ENCODE results near the gene COPE. TPM values are rescaled to one million over a fixed set of nuclear protein-coding genes. Genes with fewer than 3 reads are reported as not detected.

The COPE gene
- total and polyA plus RNA-seq, 2 of the 4 experiments (the other 2 are of a cell fraction): 347 to 461 TPM

DNA sequence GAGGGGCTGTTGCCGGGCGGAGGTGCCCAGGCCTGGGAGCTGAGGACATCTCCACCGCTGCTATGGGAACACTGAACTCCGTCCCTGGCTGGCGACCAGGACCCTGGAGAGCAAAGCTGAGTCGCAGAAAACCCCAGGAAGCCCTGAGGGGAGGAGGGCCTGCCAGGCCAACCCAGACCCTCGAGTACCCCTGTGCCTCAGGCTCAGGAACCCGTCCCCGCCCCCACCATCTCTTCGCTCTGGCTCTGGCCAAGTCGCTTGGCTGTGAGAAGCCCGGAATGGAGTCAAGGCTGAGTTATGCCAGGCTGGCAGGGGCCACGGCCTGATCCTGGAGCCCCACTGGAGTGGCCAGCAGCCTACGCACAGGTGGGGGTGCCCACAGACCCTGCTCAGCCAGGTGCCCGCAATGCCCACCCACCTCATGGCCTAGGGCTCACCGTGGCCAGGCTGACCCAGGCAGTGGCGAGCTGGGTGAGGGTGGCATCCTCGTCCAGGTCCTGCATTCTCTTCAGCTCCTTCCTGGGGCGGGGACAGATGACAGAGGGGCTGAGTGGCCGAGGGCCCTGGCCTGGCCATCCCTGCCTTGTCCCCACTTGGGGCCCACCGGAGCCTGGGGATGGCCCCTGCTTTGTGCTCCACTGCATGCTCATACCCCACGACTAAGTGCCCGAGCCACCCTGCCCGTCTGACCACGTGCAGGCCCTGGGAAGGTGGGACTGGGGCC lies 14.7 kb downstream of the COPE start:
- ChIA-PET CTCF (no interaction called here), POLR2A (ENCODE audit: unreplicated experiment) (no interaction called here)
- H2BK120ac ChIP-seq (ENCODE audit: low read depth, low read length): no peak overlapping the region
- no peak overlapping the region for H2AFZ ChIP-seq (replicated peaks; ENCODE audit: low read length, poor library complexity)
- no peak overlapping the region for H2AK5ac ChIP-seq (ENCODE audit: low read depth, low read length)
- no peak overlapping the region for H3K27ac ChIP-seq (ENCODE audit: insufficient read depth, low read length)
- H3K27me3 ChIP-seq (ENCODE audit: control insufficient read depth, insufficient read depth, low read length): no peaks in the 10 kb centered on the region
- H3K14ac ChIP-seq (replicated peaks; ENCODE audit: low read depth, low read length): no peak overlapping the region
- peak overlapping the region; percentile 55 for H2AK9ac ChIP-seq (replicated peaks; ENCODE audit: low read depth, low read length, poor library complexity)
- H3K4me1 ChIP-seq (ENCODE audit: control insufficient read depth, insufficient read depth, low read length): no peaks in the 10 kb centered on the region
- peaks cover 25% of the 10 kb centered on the region for H4K20me1 ChIP-seq (ENCODE audit: insufficient read depth, low read length)
- no peak overlapping the region for H3K18ac ChIP-seq (ENCODE audit: low read depth, low read length)
- peaks cover under 1 to 17% of the 10 kb centered on the region in 2 experiments; a peak in 2 of 4 replicates for H3K79me1 ChIP-seq (ENCODE audit: low read depth in 1 of 2, low read length in 2 of 2)
- H3K36me3 ChIP-seq (ENCODE audit: control insufficient read depth, insufficient read depth, low read length): peaks cover 68% of the 10 kb centered on the region
- dilution Hi-C loops (cut with HindIII; ENCODE audit: low sequenced_read_pairs, unreplicated experiment): no loop called here
- H3K9me3 ChIP-seq (ENCODE audit: control insufficient read depth, insufficient read depth, low read length): no peaks in the 10 kb centered on the region
- in situ Hi-C loops (cut with MboI; ENCODE audit: low sequenced_read_pairs): no loop called here
- 93% methylated on average over 15 of the region's 25 CpGs; no CpG with 5 or more reads in 1 of the 2 experiments for WGBS, 2 experiments (ENCODE audit: extremely low coverage in 2 of 2, insufficient read length in 1 of 2)
- no peak overlapping the region for H3K23ac ChIP-seq (ENCODE audit: low read depth, low read length)
- DNase-seq: no peak
- no peak overlapping the region for H3K56ac ChIP-seq (ENCODE audit: extremely low read depth, insufficient read depth, low read length)
- intact Hi-C loops (cut with micrococcal nuclease): no loop called here
- no peak overlapping the region for H4K91ac ChIP-seq (ENCODE audit: insufficient read depth, low read depth, low read length)
- no peak overlapping the region for H2BK5ac ChIP-seq (ENCODE audit: low read depth, low read length, poor library complexity, severe bottlenecking)
- H4K5ac ChIP-seq (ENCODE audit: low read depth, low read length): no peak overlapping the region
- no peak overlapping the region for H3K4me3 ChIP-seq (ENCODE audit: insufficient read depth, low read depth, low read length)
- TF ChIP-seq POLR2A (IDR thresholded peaks at IDR 0.05; ENCODE audit: low read depth, low read length): no peak
- TF ChIP-seq, protein P1, sequence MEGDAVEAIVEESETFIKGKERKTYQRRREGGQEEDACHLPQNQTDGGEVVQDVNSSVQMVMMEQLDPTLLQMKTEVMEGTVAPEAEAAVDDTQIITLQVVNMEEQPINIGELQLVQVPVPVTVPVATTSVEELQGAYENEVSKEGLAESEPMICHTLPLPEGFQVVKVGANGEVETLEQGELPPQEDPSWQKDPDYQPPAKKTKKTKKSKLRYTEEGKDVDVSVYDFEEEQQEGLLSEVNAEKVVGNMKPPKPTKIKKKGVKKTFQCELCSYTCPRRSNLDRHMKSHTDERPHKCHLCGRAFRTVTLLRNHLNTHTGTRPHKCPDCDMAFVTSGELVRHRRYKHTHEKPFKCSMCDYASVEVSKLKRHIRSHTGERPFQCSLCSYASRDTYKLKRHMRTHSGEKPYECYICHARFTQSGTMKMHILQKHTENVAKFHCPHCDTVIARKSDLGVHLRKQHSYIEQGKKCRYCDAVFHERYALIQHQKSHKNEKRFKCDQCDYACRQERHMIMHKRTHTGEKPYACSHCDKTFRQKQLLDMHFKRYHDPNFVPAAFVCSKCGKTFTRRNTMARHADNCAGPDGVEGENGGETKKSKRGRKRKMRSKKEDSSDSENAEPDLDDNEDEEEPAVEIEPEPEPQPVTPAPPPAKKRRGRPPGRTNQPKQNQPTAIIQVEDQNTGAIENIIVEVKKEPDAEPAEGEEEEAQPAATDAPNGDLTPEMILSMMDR (conservative IDR thresholded peaks at IDR 0.05; ENCODE audit: low read depth, low read length): no peak
- no peak for TF ChIP-seq RAD21 (IDR thresholded peaks at IDR 0.05; ENCODE audit: low read length)
- TF ChIP-seq MAFK (IDR thresholded peaks at IDR 0.05; ENCODE audit: low read depth, low read length): no peak
- TF ChIP-seq RFX5 (IDR thresholded peaks at IDR 0.05; ENCODE audit: low read depth, low read length): no peak
- TF ChIP-seq BHLHE40 (IDR thresholded peaks at IDR 0.05; ENCODE audit: low read depth, low read length): no peak
- TF ChIP-seq NFE2L2 (IDR thresholded peaks at IDR 0.05; ENCODE audit: low read depth, low read length): no peak
- TF ChIP-seq MXI1 (IDR thresholded peaks at IDR 0.05; ENCODE audit: borderline replicate concordance, low read depth, low read length): no peak
- no peak for TF ChIP-seq SMC3 (IDR thresholded peaks at IDR 0.05; ENCODE audit: low read depth, low read length)
- TF ChIP-seq, protein P2, sequence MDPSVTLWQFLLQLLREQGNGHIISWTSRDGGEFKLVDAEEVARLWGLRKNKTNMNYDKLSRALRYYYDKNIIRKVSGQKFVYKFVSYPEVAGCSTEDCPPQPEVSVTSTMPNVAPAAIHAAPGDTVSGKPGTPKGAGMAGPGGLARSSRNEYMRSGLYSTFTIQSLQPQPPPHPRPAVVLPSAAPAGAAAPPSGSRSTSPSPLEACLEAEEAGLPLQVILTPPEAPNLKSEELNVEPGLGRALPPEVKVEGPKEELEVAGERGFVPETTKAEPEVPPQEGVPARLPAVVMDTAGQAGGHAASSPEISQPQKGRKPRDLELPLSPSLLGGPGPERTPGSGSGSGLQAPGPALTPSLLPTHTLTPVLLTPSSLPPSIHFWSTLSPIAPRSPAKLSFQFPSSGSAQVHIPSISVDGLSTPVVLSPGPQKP (IDR thresholded peaks at IDR 0.05; ENCODE audit: borderline replicate concordance, low read depth, low read length): no peak
- TF ChIP-seq, protein P3, sequence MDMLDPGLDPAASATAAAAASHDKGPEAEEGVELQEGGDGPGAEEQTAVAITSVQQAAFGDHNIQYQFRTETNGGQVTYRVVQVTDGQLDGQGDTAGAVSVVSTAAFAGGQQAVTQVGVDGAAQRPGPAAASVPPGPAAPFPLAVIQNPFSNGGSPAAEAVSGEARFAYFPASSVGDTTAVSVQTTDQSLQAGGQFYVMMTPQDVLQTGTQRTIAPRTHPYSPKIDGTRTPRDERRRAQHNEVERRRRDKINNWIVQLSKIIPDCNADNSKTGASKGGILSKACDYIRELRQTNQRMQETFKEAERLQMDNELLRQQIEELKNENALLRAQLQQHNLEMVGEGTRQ (IDR thresholded peaks at IDR 0.05; ENCODE audit: low read depth, low read length): no peak
- no peak for TF ChIP-seq FOS (IDR thresholded peaks at IDR 0.05; ENCODE audit: low read depth, low read length)
- TF ChIP-seq RCOR1 (IDR thresholded peaks at IDR 0.05; ENCODE audit: insufficient replicate concordance, low read length): no peak
- no peak for TF ChIP-seq MAZ (IDR thresholded peaks at IDR 0.05; ENCODE audit: borderline replicate concordance, low read depth, low read length)
- no peak for TF ChIP-seq CHD1 (IDR thresholded peaks at IDR 0.05; ENCODE audit: low read depth, low read length)
- TF ChIP-seq CEBPB (IDR thresholded peaks at IDR 0.05; ENCODE audit: low read depth, low read length): no peak
- no peak overlapping the region for H2BK15ac ChIP-seq (ENCODE audit: low read depth, low read length)
- H4K8ac ChIP-seq (ENCODE audit: low read depth in 2 of 2, low read length in 2 of 2): no peak overlapping the region
- H3K9ac ChIP-seq (ENCODE audit: low read depth, low read length): no peak overlapping the region
- ATAC-seq (ENCODE audit: low read depth): no peak
- no peak overlapping the region for H3K4me2 ChIP-seq (ENCODE audit: low read depth, low read length)
- H2BK20ac ChIP-seq (ENCODE audit: low read depth, low read length): no peak overlapping the region
- H3K4ac ChIP-seq (ENCODE audit: low read depth, low read length): no peak overlapping the region
- no TSS peak for BruUV-seq (replicated peaks)
- no peaks in the 10 kb centered on the region for H3K9me1 ChIP-seq (ENCODE audit: insufficient read depth, low read length)
